ENCODE measurements around the gene KCNE2.

The KCNE2 gene, protein sequence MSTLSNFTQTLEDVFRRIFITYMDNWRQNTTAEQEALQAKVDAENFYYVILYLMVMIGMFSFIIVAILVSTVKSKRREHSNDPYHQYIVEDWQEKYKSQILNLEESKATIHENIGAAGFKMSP

DNA sequence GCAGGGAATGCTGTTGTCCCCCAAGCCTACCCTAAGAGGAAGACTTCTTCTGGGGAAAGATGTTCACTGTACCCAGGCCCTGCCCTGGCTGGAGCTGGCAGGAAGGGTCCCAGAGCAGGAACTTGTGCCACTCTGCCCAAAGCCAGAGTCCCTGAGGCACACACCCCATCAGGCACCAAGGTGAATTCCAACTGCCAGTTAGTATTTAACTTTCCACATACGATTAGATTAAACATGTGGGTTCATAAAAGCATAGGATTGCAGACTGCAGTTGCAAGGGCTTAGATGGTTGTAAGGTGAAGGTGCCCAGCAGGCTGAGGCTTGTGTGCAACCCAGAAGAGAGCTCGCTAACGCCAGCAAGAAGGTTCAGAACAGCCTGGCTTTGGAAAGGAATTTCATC, at the start of gene KCNE2:
KCNE2 (plus strand) TSS at position 274 of the 400 bp plus-strand sequence. CDS start 6,473 bp downstream, outside the sequence.
- no peak for DNase-seq

DNA sequence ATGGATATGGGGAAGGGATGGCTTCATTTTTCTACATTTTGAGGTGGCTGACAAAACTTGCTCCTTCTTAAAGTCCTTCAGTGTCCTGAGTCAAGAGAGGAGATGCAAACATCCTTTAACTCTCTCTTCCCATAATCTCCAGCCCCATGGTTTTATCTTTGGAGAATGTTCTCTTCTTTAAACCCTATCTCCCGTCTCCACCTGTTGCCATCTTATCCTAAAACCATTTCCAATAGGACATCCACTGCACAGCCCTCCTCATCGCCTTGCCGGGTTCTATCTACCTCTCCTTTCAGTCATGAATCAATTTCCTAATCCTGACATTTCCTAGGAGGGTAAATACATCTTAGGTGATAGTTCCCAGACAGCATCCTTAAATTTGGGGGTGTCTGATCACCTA, 44.2 kb upstream of the KCNE2 start:
- no peak for DNase-seq

DNA sequence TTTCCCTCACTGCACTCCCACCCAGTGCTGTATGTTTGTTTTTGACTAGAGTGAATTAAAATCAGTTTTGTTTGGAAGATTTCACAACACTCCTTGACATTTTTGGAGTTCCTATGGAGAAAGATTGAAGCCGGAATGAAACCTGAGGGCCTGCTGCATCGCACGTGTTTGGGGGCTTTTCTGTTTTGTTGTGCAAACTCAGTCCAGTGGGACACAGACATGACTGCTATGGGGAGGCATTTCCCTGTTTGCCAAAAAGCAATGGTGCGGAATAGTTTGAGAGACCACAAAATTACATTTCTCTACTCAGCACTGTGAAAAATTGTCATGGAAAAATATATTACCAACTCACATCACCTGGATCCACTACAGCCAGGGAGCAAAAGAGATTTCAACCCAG, 43.8 kb upstream of the KCNE2 start:
- no peak for DNase-seq

DNA sequence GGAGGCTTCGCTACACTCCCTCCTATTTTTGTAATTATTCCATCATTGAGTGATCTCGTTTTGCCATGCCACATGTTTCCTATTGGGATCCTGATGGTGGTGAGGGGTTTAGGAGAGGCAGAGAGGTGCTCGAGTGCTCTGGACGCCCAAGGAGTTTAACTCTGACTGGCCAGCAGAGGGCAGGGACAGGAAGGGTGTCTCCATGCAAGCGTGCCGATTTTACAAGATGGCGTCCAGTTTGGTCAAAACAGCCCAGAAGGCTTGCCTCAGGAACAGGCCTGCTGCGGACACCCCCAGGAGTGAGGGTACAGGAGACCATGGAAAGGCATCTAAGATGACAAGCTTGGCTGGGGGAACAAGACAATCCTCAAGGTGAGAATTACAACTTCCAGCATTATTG, 33.8 kb upstream of the KCNE2 start:
- no peak for DNase-seq

- DNase-seq = no peak
These were observed 32.1 kb upstream of the KCNE2 start for GRCh38 chr21:34331726-34332125.

- no peak for DNase-seq
These were observed 31.5 kb upstream of the KCNE2 start for GRCh38 chr21:34332347-34332746.

DNA sequence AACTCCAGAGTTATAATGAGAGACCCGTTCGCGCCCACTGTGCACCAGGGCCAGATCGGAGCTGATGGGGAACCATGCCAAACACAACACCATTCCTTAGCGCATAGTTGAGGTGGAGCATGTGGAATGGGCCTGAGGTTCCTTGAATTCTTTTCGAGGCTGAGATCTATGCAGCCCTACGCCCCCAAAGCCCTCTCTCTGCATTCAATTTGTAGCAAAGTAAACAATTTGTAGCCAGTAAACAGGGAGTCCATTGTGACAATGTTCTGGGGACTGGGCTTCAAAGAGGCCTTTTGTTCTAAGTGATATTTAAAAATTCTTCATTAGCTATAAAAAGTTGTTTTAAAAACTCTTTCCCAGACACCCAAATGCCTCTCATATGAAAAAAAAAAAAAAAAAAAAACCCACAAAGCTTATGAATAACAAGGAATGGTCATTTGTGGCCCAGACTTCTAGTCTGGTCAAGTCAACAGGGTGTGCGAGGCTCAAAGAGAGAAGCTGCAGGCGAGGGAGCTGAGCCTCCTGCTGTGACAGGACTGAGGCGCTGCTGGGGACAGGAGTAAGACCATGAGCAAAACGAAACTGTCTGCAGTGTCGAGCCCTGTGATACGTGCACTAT, 30.6 kb upstream of the KCNE2 start:
- DNase-seq = no peak

DNA sequence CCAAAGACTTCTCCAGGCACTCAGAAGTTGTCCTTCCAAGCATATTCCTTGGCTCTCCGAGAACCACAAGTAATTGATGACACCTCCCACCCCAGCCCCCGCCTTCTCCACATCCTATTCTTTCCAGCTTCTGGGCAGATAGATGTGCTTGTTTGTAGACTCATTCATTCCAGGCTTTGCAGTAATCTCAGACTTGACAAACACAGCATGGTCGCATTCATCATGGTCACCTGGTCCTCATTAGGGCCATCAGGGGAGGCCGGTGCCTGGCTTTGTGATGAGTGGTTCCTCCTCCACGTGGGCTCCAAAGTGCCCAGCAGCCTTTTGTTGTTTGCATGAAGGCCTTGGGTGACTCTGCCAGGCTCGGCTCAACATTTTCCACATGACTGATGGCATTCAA, 28.5 kb upstream of the KCNE2 start:
- DNase-seq = no peak

DNA sequence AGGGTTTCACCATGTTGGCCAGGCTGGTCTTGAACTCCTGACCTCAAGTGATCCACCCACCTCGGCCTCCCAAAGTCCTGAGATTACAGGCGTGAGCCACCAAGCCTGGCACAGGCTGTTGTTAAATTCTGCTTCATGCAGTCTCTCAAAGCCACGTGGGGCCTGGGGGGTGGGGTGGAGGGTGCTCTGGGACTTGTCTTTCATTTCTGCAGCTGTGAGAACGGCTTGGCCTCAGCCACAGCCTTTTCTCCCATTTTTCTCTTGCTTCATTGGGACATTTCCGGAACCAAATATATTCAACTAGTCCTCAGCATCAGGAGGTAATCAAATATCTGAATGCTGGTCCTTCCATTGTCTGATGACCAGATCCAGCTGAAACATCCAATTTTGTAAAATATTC, 27.6 kb upstream of the KCNE2 start:
- DNase-seq = no peak

- no peak for DNase-seq
These were observed 26.9 kb upstream of the KCNE2 start for GRCh38 chr21:34336756-34337391.

DNA sequence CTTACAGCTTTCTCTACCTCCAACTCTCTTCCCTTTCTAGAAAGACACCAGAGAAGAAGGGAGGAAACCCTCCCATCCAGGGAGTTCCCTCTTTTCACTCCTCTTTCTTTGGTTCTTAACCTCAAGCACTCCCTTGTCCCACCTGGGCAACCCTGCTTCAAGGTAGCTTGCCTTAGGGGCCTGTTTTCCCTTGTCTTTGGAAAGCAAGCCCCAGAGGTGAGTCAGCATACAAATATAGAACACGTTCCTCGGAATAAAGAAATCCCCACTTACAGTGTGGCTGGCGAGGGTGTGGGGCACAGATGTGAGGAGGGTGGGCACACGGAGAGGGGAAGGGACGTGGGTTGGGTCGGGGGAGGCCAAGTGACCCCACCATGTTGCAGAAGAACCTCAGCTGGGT, 26.1 kb upstream of the KCNE2 start:
- no peak for DNase-seq

GRCh38 chr21:34338226-34338625, 25.6 kb upstream of the KCNE2 start:
- DNase-seq = no peak

DNA sequence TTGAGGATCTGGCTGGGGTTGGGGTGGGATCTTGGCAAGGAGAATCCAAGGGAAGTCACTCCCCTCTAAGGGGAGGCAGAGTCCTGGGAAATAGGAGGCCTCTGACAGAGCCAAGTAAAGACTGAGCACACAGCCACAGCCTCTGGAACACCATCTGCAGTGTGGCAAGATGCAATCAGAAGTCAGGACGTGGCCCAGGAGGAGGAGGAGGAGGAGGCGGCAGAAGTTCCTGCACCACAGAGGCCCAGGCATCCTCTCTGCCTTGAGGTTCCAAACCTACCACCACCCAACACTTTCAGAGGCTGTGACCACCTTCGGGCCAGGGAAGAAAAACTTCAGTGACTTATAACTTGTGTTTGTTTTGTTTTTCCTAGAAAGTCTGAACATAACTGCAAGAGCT, 23.7 kb upstream of the KCNE2 start:
- DNase-seq = no peak

- no peak for DNase-seq
These were observed 21.3 kb upstream of the KCNE2 start for GRCh38 chr21:34342476-34342875.

DNA sequence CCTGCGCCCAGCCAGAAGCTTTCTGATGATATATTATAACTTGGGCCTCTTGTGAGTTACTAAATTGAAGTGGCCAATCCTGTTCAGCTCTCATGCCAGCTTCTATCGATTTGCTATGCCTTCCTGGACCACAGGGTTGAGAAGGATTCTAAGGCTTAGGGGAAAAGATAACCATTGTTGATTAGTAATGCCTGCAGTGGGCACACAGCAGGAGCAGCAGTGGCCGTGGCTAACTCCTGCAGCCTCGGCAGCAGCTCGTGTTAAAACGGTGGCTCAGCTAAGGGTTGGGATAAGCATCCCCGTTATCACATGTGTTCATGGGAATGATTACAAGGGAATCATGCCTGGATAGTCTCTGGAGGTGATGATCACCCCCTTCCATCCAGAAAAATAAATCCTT, 20.5 kb upstream of the KCNE2 start:
- DNase-seq = no peak

GRCh38 chr21:34343838-34344381, 19.9 kb upstream of the KCNE2 start:
- no peak for DNase-seq

GRCh38 chr21:34344584-34344983, 19.2 kb upstream of the KCNE2 start:
- no peak for DNase-seq

DNA sequence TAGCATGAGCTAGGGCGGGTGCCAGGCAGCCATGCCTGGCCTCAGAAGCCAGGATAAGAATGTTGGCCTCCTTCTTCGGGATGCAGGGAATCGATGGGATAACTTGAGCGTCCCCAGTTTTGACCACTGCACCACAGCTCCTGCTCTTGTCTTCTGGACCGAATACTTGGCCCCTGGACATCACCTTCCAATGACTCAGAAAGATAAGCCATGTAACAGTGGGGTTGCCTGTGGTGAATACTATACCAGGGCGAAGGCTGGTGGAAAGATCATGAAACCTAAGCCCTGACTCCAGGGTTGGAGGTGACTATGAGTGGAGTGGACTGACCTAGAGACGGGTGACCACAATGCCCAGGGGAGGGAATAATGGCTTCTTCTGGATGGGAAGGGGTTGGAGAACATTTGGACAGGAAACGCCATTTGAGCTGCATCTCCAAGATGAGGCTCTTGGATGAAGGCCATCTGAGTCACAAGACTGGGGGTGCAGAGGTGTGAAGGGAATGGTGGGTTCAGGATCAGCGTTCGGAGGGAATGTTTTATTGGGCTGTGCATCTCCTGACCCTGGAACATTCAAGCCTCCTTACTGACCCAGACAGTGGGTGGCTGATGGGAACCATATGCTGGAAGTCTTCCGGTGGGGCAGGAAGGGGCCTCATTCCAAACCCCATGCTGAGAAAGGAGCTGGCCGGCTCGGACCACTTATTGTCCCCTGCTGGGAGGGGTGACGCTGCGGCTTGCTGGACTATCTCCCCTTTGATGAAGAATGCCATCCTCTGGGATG, 18.5 kb upstream of the KCNE2 start:
- no peak for DNase-seq

DNA sequence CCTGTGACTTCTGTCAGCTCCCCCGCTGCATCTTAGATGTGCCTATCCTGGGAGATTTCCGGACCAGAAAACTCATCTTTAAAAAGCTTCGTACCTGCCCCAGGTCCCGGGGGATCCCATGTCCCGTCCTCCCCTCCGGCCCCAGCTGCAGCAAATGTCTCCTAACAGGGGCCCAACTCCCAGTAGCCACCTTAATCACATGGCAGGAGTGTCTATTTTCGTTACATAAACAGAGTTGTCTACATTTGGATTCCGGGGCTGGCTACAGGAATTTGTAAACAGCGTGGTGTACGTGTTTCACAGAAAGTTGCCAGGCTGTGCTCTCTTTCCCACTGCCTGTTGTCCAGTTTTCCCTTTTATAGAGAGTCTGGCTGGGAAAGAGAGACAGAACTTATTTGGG, 17.9 kb upstream of the KCNE2 start:
- no peak for DNase-seq

- DNase-seq = no peak
These were observed 14.8 kb upstream of the KCNE2 start for GRCh38 chr21:34348890-34349519.

DNA sequence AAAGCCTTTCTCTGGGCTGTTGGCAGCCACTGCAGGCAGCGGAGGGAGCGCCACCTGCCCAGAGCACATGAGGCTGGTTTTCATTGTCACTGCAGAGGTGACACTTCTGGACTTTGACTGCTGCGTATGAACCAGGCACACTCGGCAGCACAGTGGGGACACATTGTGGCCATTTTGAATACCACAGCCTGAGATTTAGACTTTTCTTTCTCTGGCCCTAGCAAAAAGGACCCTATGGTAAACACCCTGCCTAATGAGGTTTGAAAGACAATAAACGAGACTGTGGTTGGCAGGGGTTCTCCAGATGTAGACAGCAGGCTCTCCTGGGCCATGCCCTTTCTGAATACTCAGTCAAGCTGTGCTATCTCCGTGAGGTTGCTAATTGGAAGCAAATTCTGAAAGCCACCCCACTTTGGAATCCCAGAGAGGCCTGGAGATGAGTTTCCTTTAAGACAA, 12.0 kb upstream of the KCNE2 start:
- DNase-seq = peak; percentile 39

GRCh38 chr21:34352556-34352955, 11.2 kb upstream of the KCNE2 start:
- DNase-seq = no peak

- no peak for DNase-seq
These were observed 10.6 kb upstream of the KCNE2 start for GRCh38 chr21:34353182-34353581.

Data from activated CD4-positive, alpha-beta T cell treated with anti-CD3 and anti-CD28 coated beads, Interleukin-2, amount 50 U/mL, for 16 hours (primary cell).